IMR-90 (cell line): ENCODE measurements around the gene C5AR1. TPM values are rescaled to one million over a fixed set of nuclear protein-coding genes. Genes with fewer than 3 reads are reported as not detected.

Source experiments
- ATAC-seq: fragments of 200-7000 bp; cut with Tn5 transposase; 2 replicates; pipeline ENCODE4 v1.9.1; 2020; ENCODE audit warnings: low read depth, mild to moderate bottlenecking, moderate library complexity
- BruUV-seq: library from RNA; stranded (reverse); fragments of 400-500 nt; replicated peaks from 2 replicates; lab custom pipeline; 2021; lab: Mats Ljungman, UMichigan
- CTCF ChIA-PET: fragments of 300-600 bp; formaldehyde crosslinking; extraction: SDS; loops from one replicate; lab custom pipeline; 2021; ENCODE audit warnings: antibody characterized with exemption; lab: Yijun Ruan, JAX
- POLR2A ChIA-PET: fragments of 300-600 bp; sonication (Branson Sonifier 250); formaldehyde crosslinking; loops from one replicate; lab custom pipeline; 2022; ENCODE audit warnings: antibody characterized with exemption; ENCODE audit not compliant: unreplicated experiment; lab: Charles Lee
- DNase-seq: peaks from one replicate; pipeline ENCODE4 v3.0.0; 2013
- H2AFZ ChIP-seq: replicated peaks from 2 replicates; pipeline ENCODE3; 2013; ENCODE audit warnings: low read length, mild to moderate bottlenecking; ENCODE audit not compliant: poor library complexity
- H2AK5ac ChIP-seq: 2 replicates; pipeline ENCODE4 v1.6.1; 2013; ENCODE audit warnings: low read depth, low read length, inconsistent platforms
- H2AK9ac ChIP-seq: replicated peaks from 2 replicates; pipeline ENCODE3; 2013; ENCODE audit warnings: mild to moderate bottlenecking, low read depth, low read length, moderate library complexity; ENCODE audit not compliant: poor library complexity
- H2BK120ac ChIP-seq: 2 replicates; pipeline ENCODE4 v1.6.1; 2013; ENCODE audit warnings: low read depth, low read length, inconsistent platforms
- H2BK15ac ChIP-seq: 3 replicates; pipeline ENCODE4 v1.6.1; 2013; ENCODE audit warnings: low read depth, low read length, inconsistent platforms
- H2BK20ac ChIP-seq: 2 replicates; pipeline ENCODE4 v1.6.1; 2013; ENCODE audit warnings: low read depth, mild to moderate bottlenecking, inconsistent platforms, low read length, moderate library complexity
- H2BK5ac ChIP-seq: 2 replicates; pipeline ENCODE4 v1.6.1; 2013; ENCODE audit warnings: mild to moderate bottlenecking, low read depth, low read length, inconsistent platforms; ENCODE audit not compliant: poor library complexity, severe bottlenecking
- H3K14ac ChIP-seq: replicated peaks from 2 replicates; pipeline ENCODE4 v1.6.1; 2013; ENCODE audit warnings: low read depth, low read length, inconsistent platforms
- H3K18ac ChIP-seq: 2 replicates; pipeline ENCODE4 v1.6.1; 2013; ENCODE audit warnings: low read depth, low read length, control low read depth
- H3K23ac ChIP-seq: 2 replicates; pipeline ENCODE4 v1.6.1; 2013; ENCODE audit warnings: low read depth, low read length, inconsistent platforms
- H3K27ac ChIP-seq: 2 replicates; pipeline ENCODE4 v1.5.1; 2013; ENCODE audit warnings: mild to moderate bottlenecking, control low read depth, low read length; ENCODE audit not compliant: insufficient read depth
- H3K27me3 ChIP-seq: 2 replicates; pipeline ENCODE4 v1.6.1; 2013; ENCODE audit warnings: low read length; ENCODE audit not compliant: control insufficient read depth, insufficient read depth
- H3K36me3 ChIP-seq: 2 replicates; pipeline ENCODE4 v1.6.1; 2013; ENCODE audit warnings: low read length, mixed read lengths; ENCODE audit not compliant: control insufficient read depth, insufficient read depth
- H3K4ac ChIP-seq: 2 replicates; pipeline ENCODE4 v1.6.1; 2013; ENCODE audit warnings: low read depth, low read length, inconsistent platforms
- H3K4me1 ChIP-seq: 2 replicates; pipeline ENCODE4 v1.6.1; 2013; ENCODE audit warnings: low read length, mixed read lengths; ENCODE audit not compliant: control insufficient read depth, insufficient read depth
- H3K4me2 ChIP-seq: 2 replicates; pipeline ENCODE4 v1.6.1; 2013; ENCODE audit warnings: low read depth, mild to moderate bottlenecking, control low read depth, low read length, moderate library complexity
- H3K4me3 ChIP-seq: 2 replicates; pipeline ENCODE4 v1.5.1; 2013; ENCODE audit warnings: low read depth, mild to moderate bottlenecking, control low read depth, low read length, moderate library complexity; ENCODE audit not compliant: insufficient read depth
- H3K56ac ChIP-seq: 2 replicates; pipeline ENCODE4 v1.6.1; 2013; ENCODE audit warnings: low read length, inconsistent platforms; ENCODE audit not compliant: insufficient read depth; ENCODE audit errors: extremely low read depth
- H3K79me1 ChIP-seq, 2 experiments: 2 replicates each; pipeline ENCODE4 v1.6.1; 2013; ENCODE audit warnings: low read length in 2 of 2, inconsistent platforms in 1 of 2, low read depth in 1 of 2
- H3K9ac ChIP-seq: 2 replicates; pipeline ENCODE4 v1.6.1; 2013; ENCODE audit warnings: low read depth, low read length, control low read depth
- H3K9me1 ChIP-seq: 2 replicates; pipeline ENCODE4 v1.6.1; 2013; ENCODE audit warnings: low read length, inconsistent platforms; ENCODE audit not compliant: insufficient read depth
- H3K9me3 ChIP-seq: 2 replicates; pipeline ENCODE4 v1.6.1; 2013; ENCODE audit warnings: low read length; ENCODE audit not compliant: control insufficient read depth, insufficient read depth
- H4K20me1 ChIP-seq: 2 replicates; pipeline ENCODE4 v1.6.1; 2013; ENCODE audit warnings: low read length, inconsistent platforms; ENCODE audit not compliant: insufficient read depth
- H4K5ac ChIP-seq: 2 replicates; pipeline ENCODE4 v1.6.1; 2013; ENCODE audit warnings: mild to moderate bottlenecking, low read depth, low read length, control low read depth
- H4K8ac ChIP-seq, 2 experiments: 2 replicates each; pipeline ENCODE4 v1.6.1; 2013; ENCODE audit warnings: low read depth in 2 of 2, low read length in 2 of 2, control low read depth in 1 of 2, inconsistent platforms in 1 of 2
- H4K91ac ChIP-seq: 2 replicates; pipeline ENCODE4 v1.6.1; 2013; ENCODE audit warnings: low read depth, low read length, inconsistent platforms; ENCODE audit not compliant: insufficient read depth
- BHLHE40 ChIP-seq: fragments of 150-350 bp; IDR thresholded peaks from 2 replicates; pipeline ENCODE4 v1.6.1; 2016; ENCODE audit warnings: mild to moderate bottlenecking, low read depth, low read length
- CEBPB ChIP-seq: IDR thresholded peaks from 2 replicates; pipeline ENCODE4 v1.6.1; 2012; ENCODE audit warnings: low read depth, low read length, improper control_type of control experiment
- CHD1 ChIP-seq: IDR thresholded peaks from 2 replicates; pipeline ENCODE4 v1.6.1; 2012; ENCODE audit warnings: low read depth, low read length, improper control_type of control experiment
- CTCF ChIP-seq: conservative IDR thresholded peaks from 2 replicates; pipeline ENCODE4 v1.5.1; 2012; ENCODE audit warnings: mild to moderate bottlenecking, low read depth, low read length, improper control_type of control experiment
- ELK1 ChIP-seq: fragments of 150-350 bp; IDR thresholded peaks from 2 replicates; pipeline ENCODE4 v1.6.1; 2016; ENCODE audit warnings: low read depth, mild to moderate bottlenecking, low read length, moderate library complexity, borderline replicate concordance
- FOS ChIP-seq: fragments of 150-350 bp; IDR thresholded peaks from 2 replicates; pipeline ENCODE4 v1.6.1; 2016; ENCODE audit warnings: low read depth, low read length
- MAFK ChIP-seq: IDR thresholded peaks from 2 replicates; pipeline ENCODE4 v1.6.1; 2012; ENCODE audit warnings: low read depth, low read length, improper control_type of control experiment
- MAZ ChIP-seq: IDR thresholded peaks from 2 replicates; pipeline ENCODE4 v1.6.1; 2012; ENCODE audit warnings: low read depth, mild to moderate bottlenecking, low read length, improper control_type of control experiment, moderate library complexity, borderline replicate concordance
- MXI1 ChIP-seq: IDR thresholded peaks from 2 replicates; pipeline ENCODE4 v1.6.1; 2012; ENCODE audit warnings: low read depth, mild to moderate bottlenecking, low read length, moderate library complexity, borderline replicate concordance
- NFE2L2 ChIP-seq: fragments of 150-350 bp; IDR thresholded peaks from 2 replicates; pipeline ENCODE4 v1.6.1; 2016; ENCODE audit warnings: low read depth, mild to moderate bottlenecking, low read length
- POLR2A ChIP-seq: IDR thresholded peaks from 2 replicates; pipeline ENCODE4 v1.6.1; 2012; ENCODE audit warnings: mild to moderate bottlenecking, low read depth, low read length
- RCOR1 ChIP-seq: IDR thresholded peaks from 2 replicates; pipeline ENCODE4 v1.6.1; 2012; ENCODE audit warnings: mild to moderate bottlenecking, low read length, improper control_type of control experiment; ENCODE audit not compliant: insufficient replicate concordance
- RFX5 ChIP-seq: IDR thresholded peaks from 2 replicates; pipeline ENCODE4 v1.8.0; 2012; ENCODE audit warnings: low read depth, mild to moderate bottlenecking, low read length, moderate library complexity
- SMC3 ChIP-seq: fragments of 150-350 bp; IDR thresholded peaks from 2 replicates; pipeline ENCODE4 v1.6.1; 2016; ENCODE audit warnings: low read depth, mild to moderate bottlenecking, antibody characterized with exemption, low read length, moderate library complexity
- USF2 ChIP-seq: fragments of 150-350 bp; IDR thresholded peaks from 2 replicates; pipeline ENCODE4 v1.6.1; 2017; ENCODE audit warnings: mild to moderate bottlenecking, antibody characterized with exemption, low read length, low read depth
- WGBS, 2 experiments: methylation state at CpG; one replicate each; pipeline versions ENCODE4 v1.1.5 to v1.1.7; 2013; ENCODE audit warnings: missing lambda C conversion rate in 2 of 2; ENCODE audit not compliant: insufficient read length in 1 of 2; ENCODE audit errors: extremely low coverage in 2 of 2; 5-methylcytosine and 5-hydroxymethylcytosine counted together
- dilution Hi-C: fragments of 300-500 bp; cut with HindIII; formaldehyde crosslinking; loops from one replicate; pipeline ENCODE4 v1.14.3; 2018; ENCODE audit warnings: low sequenced_read_pairs; ENCODE audit not compliant: unreplicated experiment
- in situ Hi-C: fragments of 300-500 bp; cut with MboI; formaldehyde crosslinking; loops from 3 replicates; pipeline ENCODE4 v1.14.3; 2019; ENCODE audit warnings: low sequenced_read_pairs, inconsistent platforms, mixed read lengths
- intact Hi-C: fragments of 100-400 bp; cut with micrococcal nuclease; formaldehyde crosslinking; loops from 2 replicates; pipeline ENCODE4 v1.10.0; 2022
- polyA plus RNA-seq, 3 experiments: library from polyadenylated mRNA; depleted of rRNA; stranded (reverse); fragments of >200 nt; gene quantifications; 2 replicates each; pipeline ENCODE4 v1.2.3, GENCODE V29; 2012; ENCODE audit warnings: low replicate concordance in 1 of 3
- total RNA-seq: library from RNA; depleted of rRNA; stranded (reverse); fragments of >200 nt; gene quantifications from 2 replicates; pipeline ENCODE4 v1.2.3, GENCODE V29; 2012

C5AR1 gene
- total and polyA plus RNA-seq, 2 of the 4 experiments (the other 2 are of a cell fraction), result under 0.01 to 1.0 TPM

- H3K18ac ChIP-seq, result no peak overlapping the region
- H3K9ac ChIP-seq, result no peak overlapping the region
- H2BK15ac ChIP-seq, result no peak overlapping the region
- no peaks in the 10 kb centered on the region for H4K20me1 ChIP-seq
- no peaks in the 10 kb centered on the region for H3K27me3 ChIP-seq
- no peak overlapping the region for H3K4me2 ChIP-seq
- DNase-seq, result no peak
- 100% methylated on average over 8 of the region's 21 CpGs; no CpG with 5 or more reads in 1 of the 2 experiments for WGBS, 2 experiments
- peaks cover 47% of the 10 kb centered on the region for H3K36me3 ChIP-seq
- no peak overlapping the region for H4K5ac ChIP-seq
- H3K4ac ChIP-seq, result no peak overlapping the region
- H2AFZ ChIP-seq, result peak overlapping the region; percentile 41
- H2BK5ac ChIP-seq, result no peak overlapping the region
- H3K14ac ChIP-seq, result no peak overlapping the region
- H3K9me1 ChIP-seq, result no peaks in the 10 kb centered on the region
- no TSS peak for BruUV-seq
- no peak for ATAC-seq
- H3K23ac ChIP-seq, result no peak overlapping the region
- no peak overlapping the region for H4K91ac ChIP-seq
- no peak overlapping the region for H4K8ac ChIP-seq
- peaks cover 14 to 36% of the 10 kb centered on the region in 2 experiments; a peak in 3 of 4 replicates for H3K79me1 ChIP-seq
- H3K4me3 ChIP-seq, result no peak overlapping the region
- no peak overlapping the region for H2AK5ac ChIP-seq
- no peak overlapping the region for H3K56ac ChIP-seq
- H3K4me1 ChIP-seq, result no peaks in the 10 kb centered on the region
- ChIA-PET POLR2A (no interaction called here), CTCF (no interaction called here)
- no peak overlapping the region for H3K27ac ChIP-seq
- TF ChIP-seq SMC3, result no peak
- TF ChIP-seq USF2, result no peak
- TF ChIP-seq MXI1, result no peak
- TF ChIP-seq MAZ, result no peak
- no peak for TF ChIP-seq CHD1
- TF ChIP-seq RCOR1, result no peak
- no peak for TF ChIP-seq RFX5
- TF ChIP-seq BHLHE40, result no peak
- TF ChIP-seq CTCF, result no peak
- no peak for TF ChIP-seq ELK1
- TF ChIP-seq NFE2L2, result no peak
- no peak for TF ChIP-seq POLR2A
- no peak for TF ChIP-seq CEBPB
- no peak for TF ChIP-seq MAFK
- no peak for TF ChIP-seq FOS
- intact Hi-C loops (no loop called here), in situ Hi-C loops (no loop called here), dilution Hi-C loops (no loop called here)
- no peaks in the 10 kb centered on the region for H3K9me3 ChIP-seq
- no peak overlapping the region for H2AK9ac ChIP-seq
- H2BK120ac ChIP-seq, result no peak overlapping the region
- H2BK20ac ChIP-seq, result no peak overlapping the region
These were observed 43.2 kb upstream of the C5AR1 start for GRCh38 chr19:47266401-47266941.
